ENCODE measurements around the gene CYFIP1.

Gene CYFIP1

GRCh38 chr15:22863356-22863755 lies 116.8 kb downstream of the CYFIP1 start:
- H3K9me3 ChIP-seq (ENCODE audit: control insufficient read depth, insufficient read depth, low read depth, low read length) = no peaks in the 10 kb centered on the region
- H3K4me3 ChIP-seq (ENCODE audit: low read depth, low read length) = no peak overlapping the region
- TF ChIP-seq ZNF707 (tag by site-specific recombination; IDR thresholded peaks at IDR 0.05) (no peak), ZNF623 (tag by site-specific recombination; IDR thresholded peaks at IDR 0.05) (no peak), GLI4 (tag by site-specific recombination; IDR thresholded peaks at IDR 0.05) (no peak), ZNF292 (tag by site-specific recombination; IDR thresholded peaks at IDR 0.05; ENCODE audit: borderline replicate concordance, low read depth) (no peak), CTCF (tag by site-specific recombination; IDR thresholded peaks at IDR 0.05) (no peak), YY1 (tag by site-specific recombination; IDR thresholded peaks at IDR 0.05) (no peak), ZNF2 (tag by site-specific recombination; IDR thresholded peaks at IDR 0.05) (no peak), ZNF362 (tag by site-specific recombination; IDR thresholded peaks at IDR 0.05) (no peak), ZNF768 (tag by site-specific recombination; IDR thresholded peaks at IDR 0.05) (no peak)
- TF ChIP-seq, protein P1, sequence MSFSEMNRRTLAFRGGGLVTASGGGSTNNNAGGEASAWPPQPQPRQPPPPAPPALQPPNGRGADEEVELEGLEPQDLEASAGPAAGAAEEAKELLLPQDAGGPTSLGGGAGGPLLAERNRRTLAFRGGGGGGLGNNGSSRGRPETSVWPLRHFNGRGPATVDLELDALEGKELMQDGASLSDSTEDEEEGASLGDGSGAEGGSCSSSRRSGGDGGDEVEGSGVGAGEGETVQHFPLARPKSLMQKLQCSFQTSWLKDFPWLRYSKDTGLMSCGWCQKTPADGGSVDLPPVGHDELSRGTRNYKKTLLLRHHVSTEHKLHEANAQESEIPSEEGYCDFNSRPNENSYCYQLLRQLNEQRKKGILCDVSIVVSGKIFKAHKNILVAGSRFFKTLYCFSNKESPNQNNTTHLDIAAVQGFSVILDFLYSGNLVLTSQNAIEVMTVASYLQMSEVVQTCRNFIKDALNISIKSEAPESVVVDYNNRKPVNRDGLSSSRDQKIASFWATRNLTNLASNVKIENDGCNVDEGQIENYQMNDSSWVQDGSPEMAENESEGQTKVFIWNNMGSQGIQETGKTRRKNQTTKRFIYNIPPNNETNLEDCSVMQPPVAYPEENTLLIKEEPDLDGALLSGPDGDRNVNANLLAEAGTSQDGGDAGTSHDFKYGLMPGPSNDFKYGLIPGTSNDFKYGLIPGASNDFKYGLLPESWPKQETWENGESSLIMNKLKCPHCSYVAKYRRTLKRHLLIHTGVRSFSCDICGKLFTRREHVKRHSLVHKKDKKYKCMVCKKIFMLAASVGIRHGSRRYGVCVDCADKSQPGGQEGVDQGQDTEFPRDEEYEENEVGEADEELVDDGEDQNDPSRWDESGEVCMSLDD (tag by site-specific recombination; IDR thresholded peaks at IDR 0.05) = no peak
- TF ChIP-seq, protein P2, sequence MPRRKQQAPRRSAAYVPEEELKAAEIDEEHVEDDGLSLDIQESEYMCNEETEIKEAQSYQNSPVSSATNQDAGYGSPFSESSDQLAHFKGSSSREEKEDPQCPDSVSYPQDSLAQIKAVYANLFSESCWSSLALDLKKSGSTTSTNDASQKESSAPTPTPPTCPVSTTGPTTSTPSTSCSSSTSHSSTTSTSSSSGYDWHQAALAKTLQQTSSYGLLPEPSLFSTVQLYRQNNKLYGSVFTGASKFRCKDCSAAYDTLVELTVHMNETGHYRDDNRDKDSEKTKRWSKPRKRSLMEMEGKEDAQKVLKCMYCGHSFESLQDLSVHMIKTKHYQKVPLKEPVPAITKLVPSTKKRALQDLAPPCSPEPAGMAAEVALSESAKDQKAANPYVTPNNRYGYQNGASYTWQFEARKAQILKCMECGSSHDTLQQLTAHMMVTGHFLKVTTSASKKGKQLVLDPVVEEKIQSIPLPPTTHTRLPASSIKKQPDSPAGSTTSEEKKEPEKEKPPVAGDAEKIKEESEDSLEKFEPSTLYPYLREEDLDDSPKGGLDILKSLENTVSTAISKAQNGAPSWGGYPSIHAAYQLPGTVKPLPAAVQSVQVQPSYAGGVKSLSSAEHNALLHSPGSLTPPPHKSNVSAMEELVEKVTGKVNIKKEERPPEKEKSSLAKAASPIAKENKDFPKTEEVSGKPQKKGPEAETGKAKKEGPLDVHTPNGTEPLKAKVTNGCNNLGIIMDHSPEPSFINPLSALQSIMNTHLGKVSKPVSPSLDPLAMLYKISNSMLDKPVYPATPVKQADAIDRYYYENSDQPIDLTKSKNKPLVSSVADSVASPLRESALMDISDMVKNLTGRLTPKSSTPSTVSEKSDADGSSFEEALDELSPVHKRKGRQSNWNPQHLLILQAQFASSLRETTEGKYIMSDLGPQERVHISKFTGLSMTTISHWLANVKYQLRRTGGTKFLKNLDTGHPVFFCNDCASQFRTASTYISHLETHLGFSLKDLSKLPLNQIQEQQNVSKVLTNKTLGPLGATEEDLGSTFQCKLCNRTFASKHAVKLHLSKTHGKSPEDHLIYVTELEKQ (tag by site-specific recombination; IDR thresholded peaks at IDR 0.05; ENCODE audit: borderline replicate concordance) = no peak
- H3K27ac ChIP-seq (ENCODE audit: extremely low read depth, low read depth, low read length) = no peak overlapping the region
- no peaks in the 10 kb centered on the region for H3K4me1 ChIP-seq (ENCODE audit: control insufficient read depth, insufficient read depth, low read length)
- ChIA-PET POLR2A (no interaction called here), CTCF (no interaction called here)
- H3K36me3 ChIP-seq (ENCODE audit: control insufficient read depth in 2 of 2, insufficient read depth in 1 of 2, low read length in 2 of 2) = peaks cover 7 to 71% of the 10 kb centered on the region in 2 experiments

- POLR2A ChIA-PET = no interaction called here
- Histone ChIP-seq H3K4me1 (ENCODE audit: control insufficient read depth, insufficient read depth, low read length) (no peaks in the 10 kb centered on the region), H3K4me3 (ENCODE audit: low read depth, low read length) (no peak overlapping the region), H3K36me3 (ENCODE audit: control insufficient read depth in 2 of 2, insufficient read depth in 1 of 2, low read length in 2 of 2) (peaks cover 7 to 54% of the 10 kb centered on the region in 2 experiments), H3K9me3 (ENCODE audit: control insufficient read depth, insufficient read depth, low read depth, low read length) (no peaks in the 10 kb centered on the region), H3K27ac (ENCODE audit: extremely low read depth, low read depth, low read length) (no peak overlapping the region)
- TF ChIP-seq ZNF140 (tag by site-specific recombination; IDR thresholded peaks at IDR 0.05) (no peak), ZBTB11 (tag by site-specific recombination; conservative IDR thresholded peaks at IDR 0.05; ENCODE audit: low read depth) (no peak)
- CTCF ChIA-PET = no interaction called here
Observed at GRCh38 chr15:22861161-22861560, 119.0 kb downstream of the CYFIP1 start.

Measured in HEK293 (cell line).